ENCODE data around the gene POU3F3.

Gene POU3F3

GRCh38 chr2:104826016-104826415 is 27.9 kb upstream of the POU3F3 start:
- no peak for DNase-seq (ENCODE audit: low read depth in 1 of 2, low spot score in 1 of 2)
- Histone ChIP-seq H3K4me3 (replicated peaks; ENCODE audit: insufficient read depth, low read length) (no peak overlapping the region), H3K27me3 (ENCODE audit: insufficient read depth, poor library complexity, severe bottlenecking) (no peaks in the 10 kb centered on the region), H3K27ac (replicated peaks) (no peak overlapping the region)
- TF ChIP-seq SPI1 (IDR thresholded peaks at IDR 0.05; ENCODE audit: borderline replicate concordance, low read depth), result no peak
- TF ChIP-seq POLR2AphosphoS5 (IDR thresholded peaks at IDR 0.05; ENCODE audit: low read depth), result no peak
- TF ChIP-seq GABPA (IDR thresholded peaks at IDR 0.05; ENCODE audit: low read depth), result no peak
- TF ChIP-seq CTCF (IDR thresholded peaks at IDR 0.05; ENCODE audit: insufficient read depth, low read length), result no peak
- TF ChIP-seq, protein P1, sequence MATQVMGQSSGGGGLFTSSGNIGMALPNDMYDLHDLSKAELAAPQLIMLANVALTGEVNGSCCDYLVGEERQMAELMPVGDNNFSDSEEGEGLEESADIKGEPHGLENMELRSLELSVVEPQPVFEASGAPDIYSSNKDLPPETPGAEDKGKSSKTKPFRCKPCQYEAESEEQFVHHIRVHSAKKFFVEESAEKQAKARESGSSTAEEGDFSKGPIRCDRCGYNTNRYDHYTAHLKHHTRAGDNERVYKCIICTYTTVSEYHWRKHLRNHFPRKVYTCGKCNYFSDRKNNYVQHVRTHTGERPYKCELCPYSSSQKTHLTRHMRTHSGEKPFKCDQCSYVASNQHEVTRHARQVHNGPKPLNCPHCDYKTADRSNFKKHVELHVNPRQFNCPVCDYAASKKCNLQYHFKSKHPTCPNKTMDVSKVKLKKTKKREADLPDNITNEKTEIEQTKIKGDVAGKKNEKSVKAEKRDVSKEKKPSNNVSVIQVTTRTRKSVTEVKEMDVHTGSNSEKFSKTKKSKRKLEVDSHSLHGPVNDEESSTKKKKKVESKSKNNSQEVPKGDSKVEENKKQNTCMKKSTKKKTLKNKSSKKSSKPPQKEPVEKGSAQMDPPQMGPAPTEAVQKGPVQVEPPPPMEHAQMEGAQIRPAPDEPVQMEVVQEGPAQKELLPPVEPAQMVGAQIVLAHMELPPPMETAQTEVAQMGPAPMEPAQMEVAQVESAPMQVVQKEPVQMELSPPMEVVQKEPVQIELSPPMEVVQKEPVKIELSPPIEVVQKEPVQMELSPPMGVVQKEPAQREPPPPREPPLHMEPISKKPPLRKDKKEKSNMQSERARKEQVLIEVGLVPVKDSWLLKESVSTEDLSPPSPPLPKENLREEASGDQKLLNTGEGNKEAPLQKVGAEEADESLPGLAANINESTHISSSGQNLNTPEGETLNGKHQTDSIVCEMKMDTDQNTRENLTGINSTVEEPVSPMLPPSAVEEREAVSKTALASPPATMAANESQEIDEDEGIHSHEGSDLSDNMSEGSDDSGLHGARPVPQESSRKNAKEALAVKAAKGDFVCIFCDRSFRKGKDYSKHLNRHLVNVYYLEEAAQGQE (IDR thresholded peaks at IDR 0.05; ENCODE audit: insufficient replicate concordance, low read depth), result no peak

GRCh38 chr2:104831742-104832141 is 22.2 kb upstream of the POU3F3 start:
- H3K27me3 ChIP-seq (ENCODE audit: insufficient read depth, poor library complexity, severe bottlenecking), result no peaks in the 10 kb centered on the region
- TF ChIP-seq, protein P1 (IDR thresholded peaks at IDR 0.05; ENCODE audit: insufficient replicate concordance, low read depth), result no peak
- no peak for TF ChIP-seq GABPA (IDR thresholded peaks at IDR 0.05; ENCODE audit: low read depth)
- no peak for TF ChIP-seq CTCF (IDR thresholded peaks at IDR 0.05; ENCODE audit: insufficient read depth, low read length)
- TF ChIP-seq SPI1 (IDR thresholded peaks at IDR 0.05; ENCODE audit: borderline replicate concordance, low read depth), result no peak
- no peak for TF ChIP-seq POLR2AphosphoS5 (IDR thresholded peaks at IDR 0.05; ENCODE audit: low read depth)
- no peak overlapping the region for H3K4me3 ChIP-seq (replicated peaks; ENCODE audit: insufficient read depth, low read length)
- no peak overlapping the region for H3K27ac ChIP-seq (replicated peaks)
- no peak for DNase-seq (ENCODE audit: low read depth in 1 of 2, low spot score in 1 of 2)

GRCh38 chr2:104834431-104835153 is 19.3 kb upstream of the POU3F3 start:
- no peak overlapping the region for H3K4me3 ChIP-seq (replicated peaks; ENCODE audit: insufficient read depth, low read length)
- H3K27me3 ChIP-seq (ENCODE audit: insufficient read depth, poor library complexity, severe bottlenecking), result peaks cover 2% of the 10 kb centered on the region
- TF ChIP-seq, protein P1 (IDR thresholded peaks at IDR 0.05; ENCODE audit: insufficient replicate concordance, low read depth), result no peak
- TF ChIP-seq POLR2AphosphoS5 (IDR thresholded peaks at IDR 0.05; ENCODE audit: low read depth), result no peak
- no peak for TF ChIP-seq SPI1 (IDR thresholded peaks at IDR 0.05; ENCODE audit: borderline replicate concordance, low read depth)
- TF ChIP-seq CTCF (IDR thresholded peaks at IDR 0.05; ENCODE audit: insufficient read depth, low read length), result no peak
- TF ChIP-seq GABPA (IDR thresholded peaks at IDR 0.05; ENCODE audit: low read depth), result no peak
- DNase-seq (ENCODE audit: low read depth in 1 of 2, low spot score in 1 of 2), result no peak
- no peak overlapping the region for H3K27ac ChIP-seq (replicated peaks)
